Stimulated activated CD4-positive, alpha-beta T cell treated with anti-CD3 and anti-CD28 coated beads, Interleukin-15, amount 100 ng/mL, for 48 hours (primary cell): ENCODE data around the gene AKR1B1.

Experiments
- DNase-seq, 2 donors: peaks; one replicate each; pipeline ENCODE4 v3.0.0-alpha.2; 2020; ENCODE audit warnings: low read depth in 2 of 2

Gene AKR1B1

GRCh38 chr7:134419085-134419484 lies 39.8 kb downstream of the AKR1B1 start:
- no peak for DNase-seq

GRCh38 chr7:134415700-134416099 lies 43.2 kb downstream of the AKR1B1 start:
- no peak for DNase-seq

- no peak for DNase-seq
Measured at GRCh38 chr7:134414109-134414508, 44.8 kb downstream of the AKR1B1 start.

- DNase-seq: no peak
Measured at GRCh38 chr7:134407311-134407710, 51.6 kb downstream of the AKR1B1 start.

DNA sequence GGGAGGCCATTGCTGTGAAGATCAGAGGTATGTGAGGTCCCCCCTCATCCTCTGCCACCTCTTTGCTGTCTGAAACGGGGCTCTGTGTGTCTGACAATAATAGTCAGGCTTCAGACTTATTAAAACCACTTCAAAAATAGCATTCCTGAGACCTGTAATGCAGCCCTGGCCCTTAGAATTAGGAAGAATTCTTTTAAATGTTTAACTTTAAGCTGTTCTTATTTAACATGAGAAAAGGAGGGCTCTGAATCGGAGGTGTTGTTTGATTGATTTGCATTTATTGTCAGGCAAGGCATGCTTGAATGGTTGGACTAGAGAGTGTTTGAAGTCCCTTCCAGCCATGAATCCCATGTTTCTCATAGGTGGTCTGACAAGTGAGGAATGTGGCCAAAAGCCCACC lies 52.5 kb downstream of the AKR1B1 start:
- DNase-seq: no peak

- DNase-seq: no peak
Measured at GRCh38 chr7:134405299-134405698, 53.6 kb downstream of the AKR1B1 start.

DNA sequence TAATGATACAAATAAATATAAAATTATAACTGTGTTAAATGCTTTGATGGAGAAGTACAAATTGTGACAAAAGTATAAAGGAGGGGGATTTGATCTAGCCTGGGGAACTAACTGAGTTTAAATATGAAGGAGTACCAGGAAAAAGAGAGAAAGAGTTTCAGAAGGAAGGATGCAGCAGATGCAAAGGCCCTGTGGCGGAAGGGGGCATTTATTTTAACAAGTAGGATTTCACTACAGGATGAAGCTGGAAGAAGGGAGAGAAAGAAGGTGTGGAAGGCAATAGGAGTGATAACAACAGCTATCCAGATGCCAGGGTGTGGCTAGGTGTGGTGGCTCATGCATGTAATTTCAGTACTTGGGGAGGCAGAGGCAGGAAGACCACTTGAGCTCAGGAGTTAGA lies 55.8 kb downstream of the AKR1B1 start:
- no peak for DNase-seq

DNA sequence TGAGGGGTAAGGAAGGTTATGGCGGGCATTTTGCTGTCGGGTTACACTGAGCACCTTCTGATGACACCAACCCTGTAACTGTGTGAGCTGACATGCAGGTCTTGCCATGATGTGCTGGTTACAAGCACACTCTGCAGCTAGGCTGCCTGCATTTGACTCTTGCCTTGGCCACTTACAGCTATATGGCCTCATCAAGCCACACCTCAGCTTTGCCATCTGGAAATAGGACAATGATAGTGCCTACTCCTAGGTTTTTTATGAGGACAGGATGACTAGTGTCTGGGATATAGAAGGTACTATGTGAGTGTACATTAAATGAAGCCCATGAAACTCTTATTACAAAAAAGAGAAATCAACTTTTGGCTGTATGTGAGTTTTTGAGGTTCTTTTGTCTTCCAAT lies 58.0 kb downstream of the AKR1B1 start:
- no peak for DNase-seq

GRCh38 chr7:134396031-134396430 lies 62.9 kb downstream of the AKR1B1 start:
- no peak for DNase-seq

DNA sequence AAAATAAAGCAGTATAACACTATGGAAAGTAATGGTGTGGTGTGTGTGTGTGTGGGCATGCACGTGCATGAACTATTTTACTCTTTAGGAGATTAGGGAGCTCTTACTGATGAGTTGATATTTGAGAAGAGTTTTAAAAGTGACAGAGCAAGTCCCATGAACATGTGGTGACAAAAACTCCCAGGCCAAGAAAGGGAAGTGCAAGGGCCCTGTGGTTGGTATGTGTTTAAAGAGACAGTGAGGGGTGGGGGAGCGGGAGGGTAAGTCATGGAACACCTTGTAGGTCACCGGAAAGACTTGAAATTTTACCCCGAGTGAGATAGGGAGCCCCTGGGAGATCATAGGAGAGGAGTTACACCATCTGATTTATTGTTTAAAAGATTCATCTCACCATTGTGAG lies 63.3 kb downstream of the AKR1B1 start:
- no peak for DNase-seq

DNA sequence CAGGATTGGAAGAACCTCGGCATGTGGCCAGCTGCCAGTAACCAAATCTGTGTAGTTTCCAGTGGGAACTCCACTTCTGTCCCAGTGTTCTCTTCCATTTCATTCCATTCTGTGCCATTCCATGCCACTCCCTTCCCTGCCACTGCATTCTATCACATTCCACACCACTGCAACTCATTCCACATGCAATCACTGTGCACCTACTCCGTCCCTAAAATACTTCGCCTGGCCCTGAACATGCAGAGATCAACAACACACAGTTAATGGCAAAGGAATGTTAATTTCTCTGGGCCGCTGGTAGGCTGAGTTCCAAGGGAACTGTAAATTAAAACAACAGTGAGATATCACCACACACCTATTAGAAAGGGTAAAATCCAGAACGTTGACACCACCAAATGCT lies 64.8 kb downstream of the AKR1B1 start:
- no peak for DNase-seq
